ENCODE results near the gene RNF167. TPM values are rescaled to one million over a fixed set of nuclear protein-coding genes. Genes with fewer than 3 reads are reported as not detected.

RNF167 gene
- total and polyA plus RNA-seq, 2 of the 8 experiments (the other 6 are each of a cell fraction or from before 2014, with no cell fraction given): 140 to 281 TPM

GRCh38 chr17:4938069-4938491 lies 2.0 kb upstream of the RNF167 start:
- H2BK5ac ChIP-seq (ENCODE audit: low read depth, low read length): 0 out of 2 replicates have a peak overlapping the region, but pooled peaks have one; percentile 12
- H3K9ac ChIP-seq (replicated peaks in 1 of 4; ENCODE audit: extremely low read depth in 1 of 4, low read depth in 3 of 4, low read length in 3 of 4): no peak overlapping the region; a peak in 2 of 7 replicates
- H4K8ac ChIP-seq (ENCODE audit: extremely low read depth, insufficient read depth, low read length): peak overlapping the region; percentile 42
- H3K4me1 ChIP-seq (replicated peaks in 1 of 4; ENCODE audit: control insufficient read depth in 3 of 4, insufficient read depth in 4 of 4, low read length in 3 of 4): peaks cover 0 to 11% (median 7%) of the 10 kb centered on the region in 4 experiments; a peak in 6 of 7 replicates
- no peaks in the 10 kb centered on the region for H3K27me3 ChIP-seq (replicated peaks in 1 of 4; ENCODE audit: control insufficient read depth in 3 of 4, extremely low read depth in 1 of 4, insufficient read depth in 3 of 4, low read length in 3 of 4)
- peaks cover 0 to 4% of the 10 kb centered on the region in 2 experiments for H4K20me1 ChIP-seq (replicated peaks in 1 of 2; ENCODE audit: control insufficient read depth in 1 of 2, insufficient read depth in 2 of 2, low read length in 2 of 2)
- peak overlapping the region; percentile 93 to 96; a peak in 1 of 4 replicates for H3K4me2 ChIP-seq (ENCODE audit: insufficient read depth in 1 of 2, low read depth in 2 of 2, low read length in 2 of 2)
- H3K18ac ChIP-seq (ENCODE audit: extremely low read depth, low read length): no peak overlapping the region
- no peak overlapping the region for H2BK12ac ChIP-seq (ENCODE audit: low read depth, low read length)
- peaks cover 13 to 23% (median 19%) of the 10 kb centered on the region in 4 experiments for H3K36me3 ChIP-seq (ENCODE audit: control insufficient read depth in 2 of 4, insufficient read depth in 4 of 4, low read length in 3 of 4)
- DNase-seq (ENCODE audit: low read depth in 1 of 2, low spot score in 2 of 2) (no peak), FAIRE-seq (no peak)
- H3K4me3 ChIP-seq (ENCODE audit: extremely low read depth in 1 of 4, insufficient read depth in 2 of 4, low read depth in 3 of 4, low read length in 4 of 4): no peak overlapping the region
- no peak overlapping the region for H2BK120ac ChIP-seq (replicated peaks; ENCODE audit: low read depth, low read length)
- H3K79me2 ChIP-seq (ENCODE audit: control insufficient read depth in 1 of 2, insufficient read depth in 2 of 2, low read length in 2 of 2): peaks cover 0 to 27% of the 10 kb centered on the region in 2 experiments; a peak in 3 of 4 replicates
- TF ChIP-seq BCL11A (IDR thresholded peaks at IDR 0.05; ENCODE audit: low read depth in 2 of 2, low read length in 2 of 2) (no peak), USF2 (IDR thresholded peaks at IDR 0.05; ENCODE audit: low read length) (no peak), POLR2AphosphoS5 (IDR thresholded peaks at IDR 0.05; ENCODE audit: low read depth, low read length) (no peak), CBX5 (IDR thresholded peaks at IDR 0.05; ENCODE audit: low read depth, low read length) (no peak), KDM1A (IDR thresholded peaks at IDR 0.05; ENCODE audit: borderline replicate concordance, low read length) (no peak), MAFK (IDR thresholded peaks at IDR 0.05; ENCODE audit: low read depth, low read length) (no peak), RFX5 (IDR thresholded peaks at IDR 0.05; ENCODE audit: borderline replicate concordance, low read depth, low read length) (no peak), SIN3A (conservative IDR thresholded peaks at IDR 0.05 in 1 of 2, IDR thresholded peaks at IDR 0.05 in 1 of 2; ENCODE audit: low read depth in 1 of 2, low read length in 2 of 2) (no peak), CTBP2 (IDR thresholded peaks at IDR 0.05; ENCODE audit: borderline replicate concordance, insufficient read depth, insufficient read length, low read length) (no peak), POU5F1 (IDR thresholded peaks at IDR 0.05; ENCODE audit: low read depth, low read length) (no peak)
- no peaks in the 10 kb centered on the region for H3K9me3 ChIP-seq (ENCODE audit: insufficient read depth in 2 of 2, low read depth in 1 of 2, low read length in 1 of 2)
- no peak overlapping the region for H3K4ac ChIP-seq (replicated peaks; ENCODE audit: insufficient read length, low read depth, low read length)
- no peak overlapping the region for H2AK5ac ChIP-seq (ENCODE audit: low read depth, low read length)
- no peak overlapping the region for H2AFZ ChIP-seq (ENCODE audit: low read length)
- no peak overlapping the region for H3K56ac ChIP-seq (replicated peaks; ENCODE audit: insufficient read length, low read depth, low read length)
- peaks cover 9% of the 10 kb centered on the region for H3K79me1 ChIP-seq (ENCODE audit: low read depth, low read length)
- no peak overlapping the region for H3K14ac ChIP-seq (ENCODE audit: insufficient read length)
- POLR2A ChIA-PET (ENCODE audit: partially characterized antibody): interaction anchor here (2.3 to 27.4 kb wide), 6 partner anchors 9 to 42 kb away, joined by 9 to 987 read pairs (median 31); partner anchors contain the start of genes C17orf107, CHRNE, ENO3 and GP1BA
- WGBS, 2 experiments (ENCODE audit: extremely low coverage in 1 of 2, insufficient coverage in 1 of 2, insufficient read length in 1 of 2, insufficient replicate concordance in 2 of 2, low coverage in 1 of 2, low lambda C conversion rate in 2 of 2, missing lambda C conversion rate in 1 of 2): 93% methylated on average over 11 of the region's 11 CpGs; no CpG with 5 or more reads in 1 of the 2 experiments
- no peak overlapping the region for H4K5ac ChIP-seq (ENCODE audit: insufficient read length, low read depth, low read length)
- H4K91ac ChIP-seq (replicated peaks; ENCODE audit: insufficient read length, low read length): no peak overlapping the region
- H2BK20ac ChIP-seq (ENCODE audit: low read length): no peak overlapping the region
- CTCF ChIA-PET (ENCODE audit: partially characterized antibody): interaction anchor here (0.7 to 5.9 kb wide), 5 partner anchors 17 to 207 kb away, joined by 3 to 26 read pairs (median 6); partner anchors contain the start of genes CHRNE, MED11 and SPAG7
- no peak overlapping the region for H3K23ac ChIP-seq (ENCODE audit: insufficient read length)
- H3K27ac ChIP-seq (ENCODE audit: low read depth, low read length): no peak overlapping the region
- H3K23me2 ChIP-seq (ENCODE audit: low read depth, low read length): peaks cover 15% of the 10 kb centered on the region; the same call in 1 of the 2 replicates
- no peak overlapping the region for H2BK15ac ChIP-seq (ENCODE audit: low read length)
